Body of pancreas (tissue), 4 donors: Measurements from ENCODE around the gene CYP27B1. TPM values are rescaled to one million over a fixed set of nuclear protein-coding genes. Genes with fewer than 3 reads are reported as not detected.

ENCODE experiments used
- ATAC-seq: fragments of 150-250 bp; one replicate; pipeline ENCODE4 v1.9.1; 2016
- DNase-seq, 4 donors: peaks; one replicate each; pipeline ENCODE4 v3.0.0-alpha.2; 2019
- H3K27ac ChIP-seq, 4 donors: fragments of 200-600 bp; sonication (generic); 1 replicate in 3 of 4; 2 replicates in 1 of 4; pipeline versions ENCODE4 v1.5.1 to v1.6.1; 2016 to 2019; ENCODE audit warnings: mild to moderate bottlenecking in 1 of 4, mixed read lengths in 1 of 4, moderate library complexity in 1 of 4
- H3K27me3 ChIP-seq, 2 donors: fragments of 200-600 bp; sonication (generic); one replicate each; pipeline ENCODE4 v1.6.0; 2016; ENCODE audit warnings: mild to moderate bottlenecking in 1 of 2
- H3K36me3 ChIP-seq, 2 donors: fragments of 200-600 bp; sonication (generic); replicated peaks in 1 of 2; 2 replicates each; pipeline ENCODE4 v1.5.1; 2016; ENCODE audit warnings: low read depth in 2 of 2; ENCODE audit not compliant: insufficient read depth in 1 of 2
- H3K4me1 ChIP-seq: fragments of 200-600 bp; sonication (generic); one replicate; pipeline ENCODE4 v1.6.0; 2016
- H3K4me3 ChIP-seq, 2 donors: fragments of 200-600 bp; sonication (generic); 1 replicate in 1 of 2; 2 replicates in 1 of 2; pipeline ENCODE4 v1.5.1; 2016 to 2019
- H3K9me3 ChIP-seq, 3 donors: fragments of 200-600 bp; sonication (generic); 1 replicate in 2 of 3; 2 replicates in 1 of 3; pipeline ENCODE4 v1.5.1; 2016
- POLR2A ChIP-seq, 3 donors: fragments of 450-650 bp; IDR thresholded peaks; one replicate each; pipeline ENCODE4 v1.6.1; 2016; ENCODE audit warnings: antibody characterized with exemption in 3 of 3, mild to moderate bottlenecking in 2 of 3
- WGBS, 2 donors: methylation state at CpG; one replicate each; pipeline ENCODE4 v1.1.5; 2017; 5-methylcytosine and 5-hydroxymethylcytosine counted together
- intact Hi-C: fragments of 100-400 bp; cut with DNase I; formaldehyde crosslinking; loops from one replicate; pipeline ENCODE4 v1.15.1; 2023
- total RNA-seq, 2 donors: library from RNA; depleted of rRNA; stranded (reverse); fragments of >200 nt; gene quantifications; one replicate each; pipeline ENCODE4 v1.1.0, GENCODE V29; 2016
- TF ChIP-seq, protein P1 (sequence below), 7 experiments: fragments of 450-650 bp in 4 of 7; fragments of 200-600 bp in 3 of 7; sonication (generic) in 3 of 7; IDR thresholded peaks; one replicate each; pipeline ENCODE4 v1.5.1; 2016 to 2019; ENCODE audit warnings: antibody characterized with exemption in 7 of 7

The CYP27B1 gene
- total RNA-seq, 2 donors from 2014 or later, result 2.6 to 3.6 TPM

DNA sequence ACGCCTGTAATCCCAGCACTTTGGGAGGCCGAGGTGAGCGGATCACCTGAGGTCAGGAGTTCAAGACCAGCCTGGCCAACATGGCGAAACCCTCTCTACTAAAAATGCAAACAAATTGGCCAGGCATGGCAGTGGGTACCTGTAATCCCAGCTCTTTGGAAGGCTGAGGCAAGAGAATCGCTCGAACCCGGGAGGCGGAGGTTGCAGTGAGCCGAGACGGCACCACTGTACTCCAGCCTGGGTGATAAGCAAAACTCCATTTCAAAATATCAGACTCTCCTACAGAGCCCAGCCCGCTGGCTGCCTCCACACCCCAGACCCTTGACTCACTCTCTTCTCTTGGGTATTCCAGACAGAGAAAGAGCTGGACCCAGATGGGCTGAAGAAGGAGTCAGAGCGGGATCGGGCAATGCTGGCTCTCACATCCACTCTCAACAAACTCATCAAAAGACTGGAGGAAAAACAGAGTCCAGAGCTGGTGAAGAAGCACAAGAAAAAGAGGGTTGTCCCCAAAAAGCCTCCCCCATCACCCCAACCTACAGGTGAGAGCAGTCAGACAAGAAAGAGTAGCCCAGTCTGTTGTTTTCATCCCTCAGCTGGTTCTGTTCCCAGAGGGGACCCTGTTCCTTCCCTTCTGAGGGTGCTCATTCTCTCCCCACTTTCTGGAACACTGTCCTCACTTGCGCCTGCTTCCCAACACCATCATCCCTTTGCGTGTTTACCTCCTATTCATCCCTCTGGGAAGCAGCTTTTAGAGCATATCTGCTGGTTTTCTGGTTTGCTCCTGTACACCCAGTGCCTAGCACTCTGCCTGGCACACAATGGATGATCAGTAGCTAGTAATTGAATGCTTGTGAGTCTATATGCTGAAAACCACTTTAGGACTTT lies 48.0 kb downstream of the CYP27B1 start:
- peaks cover 6 to 39% of the 10 kb centered on the region in 2 donors for H3K36me3 ChIP-seq

GRCh38 chr12:57717846-57718640 lies 48.8 kb downstream of the CYP27B1 start:
- H3K4me3 ChIP-seq, result no peak overlapping the region
- H3K36me3 ChIP-seq, result peaks cover 6 to 39% of the 10 kb centered on the region in 2 donors
- no peaks in the 10 kb centered on the region for H3K9me3 ChIP-seq
- intact Hi-C loops, result loop anchor here (10.0 kb wide), 1 partner anchor 1733 kb away; no protein-coding TSS in a partner anchor
- H3K4me1 ChIP-seq, result no peaks in the 10 kb centered on the region
- ATAC-seq (no peak), DNase-seq (no peak)
- TF ChIP-seq, protein P1, sequence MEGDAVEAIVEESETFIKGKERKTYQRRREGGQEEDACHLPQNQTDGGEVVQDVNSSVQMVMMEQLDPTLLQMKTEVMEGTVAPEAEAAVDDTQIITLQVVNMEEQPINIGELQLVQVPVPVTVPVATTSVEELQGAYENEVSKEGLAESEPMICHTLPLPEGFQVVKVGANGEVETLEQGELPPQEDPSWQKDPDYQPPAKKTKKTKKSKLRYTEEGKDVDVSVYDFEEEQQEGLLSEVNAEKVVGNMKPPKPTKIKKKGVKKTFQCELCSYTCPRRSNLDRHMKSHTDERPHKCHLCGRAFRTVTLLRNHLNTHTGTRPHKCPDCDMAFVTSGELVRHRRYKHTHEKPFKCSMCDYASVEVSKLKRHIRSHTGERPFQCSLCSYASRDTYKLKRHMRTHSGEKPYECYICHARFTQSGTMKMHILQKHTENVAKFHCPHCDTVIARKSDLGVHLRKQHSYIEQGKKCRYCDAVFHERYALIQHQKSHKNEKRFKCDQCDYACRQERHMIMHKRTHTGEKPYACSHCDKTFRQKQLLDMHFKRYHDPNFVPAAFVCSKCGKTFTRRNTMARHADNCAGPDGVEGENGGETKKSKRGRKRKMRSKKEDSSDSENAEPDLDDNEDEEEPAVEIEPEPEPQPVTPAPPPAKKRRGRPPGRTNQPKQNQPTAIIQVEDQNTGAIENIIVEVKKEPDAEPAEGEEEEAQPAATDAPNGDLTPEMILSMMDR (IDR thresholded peaks at IDR 0.05), result no peak
- no peak for TF ChIP-seq POLR2A (IDR thresholded peaks at IDR 0.05)
- WGBS, 2 donors, result 93 to 97% methylated on average over 22 of the region's 22 CpGs
- H3K27me3 ChIP-seq, result no peaks in the 10 kb centered on the region
- H3K27ac ChIP-seq, result no peak overlapping the region

More for the DNA sequence above, 48.0 kb downstream of the CYP27B1 start:
- no peaks in the 10 kb centered on the region for H3K4me1 ChIP-seq
- no peaks in the 10 kb centered on the region for H3K27me3 ChIP-seq
- 97 to 98% methylated on average over 15 of the region's 15 CpGs for WGBS, 2 donors
- no peak for ATAC-seq
- no peak overlapping the region for H3K27ac ChIP-seq
- DNase-seq, result no peak
- H3K9me3 ChIP-seq, result no peaks in the 10 kb centered on the region
- H3K4me3 ChIP-seq, result no peak overlapping the region
- intact Hi-C loops, result loop anchor here (10.0 kb wide), 1 partner anchor 1734 kb away; no protein-coding TSS in a partner anchor
- no peak for TF ChIP-seq POLR2A (IDR thresholded peaks at IDR 0.05)
- TF ChIP-seq, protein P1 (IDR thresholded peaks at IDR 0.05), result no peak

- 100% methylated on average over 5 of the region's 5 CpGs for WGBS, 2 donors
- DNase-seq, result no peak
- TF ChIP-seq, protein P1 (IDR thresholded peaks at IDR 0.05), result no peak
- TF ChIP-seq POLR2A (IDR thresholded peaks at IDR 0.05), result no peak
- no peak overlapping the region for H3K4me3 ChIP-seq
- H3K27me3 ChIP-seq, result no peaks in the 10 kb centered on the region
- ATAC-seq, result no peak
- peaks cover 6 to 39% of the 10 kb centered on the region in 2 donors for H3K36me3 ChIP-seq
- no peaks in the 10 kb centered on the region for H3K4me1 ChIP-seq
- H3K27ac ChIP-seq, result no peak overlapping the region
- intact Hi-C loops, result loop anchor here (10.0 kb wide), 1 partner anchor 1732 kb away; no protein-coding TSS in a partner anchor
- H3K9me3 ChIP-seq, result no peaks in the 10 kb centered on the region
These were observed 49.7 kb downstream of the CYP27B1 start for GRCh38 chr12:57717131-57717530.

- Histone ChIP-seq H3K9me3 (no peaks in the 10 kb centered on the region), H3K4me3 (no peak overlapping the region), H3K27me3 (no peaks in the 10 kb centered on the region), H3K27ac (no peak overlapping the region), H3K4me1 (no peaks in the 10 kb centered on the region), H3K36me3 (peaks cover 6 to 39% of the 10 kb centered on the region in 2 donors)
- no peak for TF ChIP-seq POLR2A (IDR thresholded peaks at IDR 0.05)
- TF ChIP-seq, protein P1 (IDR thresholded peaks at IDR 0.05), result no peak
- DNase-seq (no peak), ATAC-seq (no peak)
- intact Hi-C loops, result loop anchor here (10.0 kb wide), 1 partner anchor 1732 kb away; no protein-coding TSS in a partner anchor
- 96 to 100% methylated on average over 1 to 4 of the region's 4 CpGs for WGBS, 2 donors
These were observed 50.6 kb downstream of the CYP27B1 start for GRCh38 chr12:57716305-57716704.
